ENCODE data around the gene RTN1. TPM values are rescaled to one million over a fixed set of nuclear protein-coding genes. Genes with fewer than 3 reads are reported as not detected.

Gene RTN1
- total and polyA plus RNA-seq, 3 donors from 2014 or later: 8.2 to 11.1 (median 10.9) TPM

DNA sequence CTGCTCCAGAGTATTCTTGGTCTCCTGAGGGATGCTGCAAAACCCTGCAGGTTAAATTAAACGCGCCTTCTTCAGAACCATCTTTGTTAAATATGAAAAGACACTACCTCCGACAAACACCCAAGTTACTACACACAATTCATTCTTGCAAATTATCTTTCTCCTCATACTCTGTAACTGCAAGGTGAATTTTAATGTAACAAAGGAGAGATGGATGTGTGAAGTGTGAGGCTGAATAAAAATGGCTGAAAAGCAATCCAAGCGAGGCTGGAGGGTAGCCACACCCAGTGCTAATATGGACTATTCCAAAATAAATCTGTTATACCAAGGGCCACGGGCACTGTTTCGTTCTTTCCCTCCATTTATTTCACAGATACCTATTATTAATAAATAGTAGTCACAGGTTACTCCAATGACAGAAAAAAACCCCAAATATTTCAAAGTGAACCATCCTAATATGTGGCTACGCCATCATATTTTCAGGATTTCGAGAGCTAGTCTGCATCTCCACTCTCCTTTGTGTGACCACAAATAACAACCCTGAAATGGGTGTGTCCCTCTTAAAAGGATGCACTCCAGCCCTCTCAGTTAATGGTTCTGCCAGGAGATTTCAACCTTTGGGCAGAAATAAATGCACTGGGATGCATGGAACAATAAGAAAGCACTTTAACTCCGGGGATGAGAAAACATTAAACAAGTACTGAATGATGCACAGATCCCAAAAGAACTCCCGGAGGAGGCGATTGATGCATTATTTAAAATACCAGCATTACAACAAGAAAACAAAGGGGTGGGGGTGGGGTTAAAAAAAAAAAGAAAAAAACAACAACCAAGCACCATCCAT lies 240.9 kb downstream of the RTN1 start:
- WGBS, 2 donors: 45 to 48% methylated on average over 11 of the region's 11 CpGs
- TF ChIP-seq CTCF (IDR thresholded peaks at IDR 0.05): no peak
- TF ChIP-seq POLR2A (IDR thresholded peaks at IDR 0.05): no peak
- no peak for DNase-seq
- Histone ChIP-seq H3K36me3 (ENCODE audit: low read depth, missing control alignments) (no peaks in the 10 kb centered on the region), H3K4me3 (peak overlapping the region; percentile 44 to 54), H3K9me3 (no peaks in the 10 kb centered on the region), H3K27ac (no peak overlapping the region), H3K27me3 (no peaks in the 10 kb centered on the region), H3K4me1 (no peaks in the 10 kb centered on the region)
- intact Hi-C loops (cut with DNase I; ENCODE audit: low total_unique reads): no loop called here

GRCh38 chr14:59627011-59627520 lies 243.5 kb downstream of the RTN1 start:
- no peak for DNase-seq
- Histone ChIP-seq H3K36me3 (ENCODE audit: low read depth, missing control alignments) (no peaks in the 10 kb centered on the region), H3K9me3 (no peaks in the 10 kb centered on the region), H3K4me3 (no peak overlapping the region), H3K27ac (no peak overlapping the region), H3K4me1 (no peaks in the 10 kb centered on the region), H3K27me3 (no peaks in the 10 kb centered on the region)
- WGBS, 2 donors: 81 to 88% methylated on average over 2 of the region's 2 CpGs
- TF ChIP-seq CTCF (IDR thresholded peaks at IDR 0.05) (no peak), POLR2A (IDR thresholded peaks at IDR 0.05) (no peak)
- intact Hi-C loops (cut with DNase I; ENCODE audit: low total_unique reads): no loop called here

GRCh38 chr14:59622631-59623030 lies 247.9 kb downstream of the RTN1 start:
- H3K27me3 ChIP-seq: no peaks in the 10 kb centered on the region
- H3K4me3 ChIP-seq: no peak overlapping the region
- DNase-seq: no peak
- H3K9me3 ChIP-seq: no peaks in the 10 kb centered on the region
- H3K36me3 ChIP-seq (ENCODE audit: low read depth, missing control alignments): no peaks in the 10 kb centered on the region
- no peak overlapping the region for H3K27ac ChIP-seq
- intact Hi-C loops (cut with DNase I; ENCODE audit: low total_unique reads): no loop called here
- TF ChIP-seq POLR2A (IDR thresholded peaks at IDR 0.05) (no peak), CTCF (IDR thresholded peaks at IDR 0.05) (no peak)
- no peaks in the 10 kb centered on the region for H3K4me1 ChIP-seq
- 44 to 50% methylated on average over 2 of the region's 2 CpGs for WGBS, 2 donors

DNA sequence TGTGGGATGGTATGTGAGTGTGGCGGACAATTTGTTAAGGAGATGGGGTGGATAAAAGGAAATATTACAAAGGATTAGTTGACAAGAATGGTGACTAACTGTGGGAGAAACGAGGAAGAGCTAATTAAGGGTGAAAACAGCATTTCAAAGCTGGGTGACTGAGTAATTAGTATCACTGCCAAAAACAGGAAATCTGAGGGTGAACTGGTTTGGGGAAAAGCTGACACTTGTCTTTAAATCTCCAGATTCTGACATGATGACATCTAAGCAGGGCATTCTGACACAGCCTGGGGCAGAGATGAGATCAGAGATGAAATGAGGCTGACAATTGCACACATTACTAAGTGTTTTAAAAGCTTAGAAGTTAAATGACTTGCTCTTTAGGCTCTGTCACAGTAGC lies 251.5 kb downstream of the RTN1 start:
- DNase-seq: no peak
- no peak for TF ChIP-seq CTCF (IDR thresholded peaks at IDR 0.05)
- no peak for TF ChIP-seq POLR2A (IDR thresholded peaks at IDR 0.05)
- H3K4me1 ChIP-seq: no peaks in the 10 kb centered on the region
- intact Hi-C loops (cut with DNase I; ENCODE audit: low total_unique reads): no loop called here
- no peak overlapping the region for H3K27ac ChIP-seq
- no peaks in the 10 kb centered on the region for H3K36me3 ChIP-seq (ENCODE audit: low read depth, missing control alignments)
- no peak overlapping the region for H3K4me3 ChIP-seq
- no peaks in the 10 kb centered on the region for H3K9me3 ChIP-seq
- 69 to 76% methylated on average over 2 of the region's 2 CpGs for WGBS, 2 donors
- no peaks in the 10 kb centered on the region for H3K27me3 ChIP-seq
